H9 (cell line): ENCODE measurements around the gene TEX12. TPM values are rescaled to one million over a fixed set of nuclear protein-coding genes. Genes with fewer than 3 reads are reported as not detected.

ENCODE experiments used
- DNase-seq: peaks from one replicate; pipeline ENCODE4 v3.0.0-alpha.2; 2017
- H2AFZ ChIP-seq: one replicate; pipeline ENCODE4 v1.6.1; 2013; ENCODE audit warnings: mild to moderate bottlenecking, low read length, control low read depth, moderate library complexity
- H2AK5ac ChIP-seq: 2 replicates; pipeline ENCODE4 v1.6.1; 2013; ENCODE audit warnings: low read length, control low read depth, mixed read lengths; ENCODE audit not compliant: insufficient read length
- H2BK120ac ChIP-seq: one replicate; pipeline ENCODE4 v1.6.1; 2013; ENCODE audit warnings: low read depth, mild to moderate bottlenecking, low read length, control low read depth, inconsistent platforms; ENCODE audit not compliant: poor library complexity, severe bottlenecking
- H2BK12ac ChIP-seq: 2 replicates; pipeline ENCODE4 v1.6.1; 2013; ENCODE audit warnings: low read length, control low read depth, mixed read lengths, low read depth; ENCODE audit not compliant: insufficient read length
- H2BK15ac ChIP-seq: 2 replicates; pipeline ENCODE4 v1.6.1; 2013; ENCODE audit warnings: low read depth, low read length, control low read depth
- H2BK20ac ChIP-seq: one replicate; pipeline ENCODE4 v1.6.1; 2013; ENCODE audit warnings: low read depth, mild to moderate bottlenecking, low read length, control low read depth, inconsistent platforms; ENCODE audit not compliant: poor library complexity, severe bottlenecking
- H2BK5ac ChIP-seq: 2 replicates; pipeline ENCODE4 v1.6.1; 2013; ENCODE audit warnings: low read length, control low read depth, mixed read lengths; ENCODE audit not compliant: insufficient read length
- H3K14ac ChIP-seq: 2 replicates; pipeline ENCODE4 v1.6.1; 2013; ENCODE audit warnings: low read length, control low read depth; ENCODE audit not compliant: insufficient read depth
- H3K18ac ChIP-seq: 2 replicates; pipeline ENCODE4 v1.6.1; 2013; ENCODE audit warnings: low read depth, mild to moderate bottlenecking, mixed read lengths, low read length, control low read depth; ENCODE audit not compliant: insufficient read length
- H3K23ac ChIP-seq: 2 replicates; pipeline ENCODE4 v1.6.1; 2013; ENCODE audit warnings: low read length, control low read depth, mixed read lengths, low read depth; ENCODE audit not compliant: insufficient read length
- H3K23me2 ChIP-seq: 2 replicates; pipeline ENCODE4 v1.6.1; 2013; ENCODE audit warnings: low read depth, mild to moderate bottlenecking, mixed read lengths, low read length, control low read depth; ENCODE audit not compliant: insufficient read length, poor library complexity, severe bottlenecking
- H3K27ac ChIP-seq: 2 replicates; pipeline ENCODE4 v1.5.1; 2013; ENCODE audit warnings: low read length, control low read depth, mixed read lengths, low read depth; ENCODE audit not compliant: insufficient read length
- H3K27me3 ChIP-seq: 2 replicates; pipeline ENCODE4 v1.6.1; 2013; ENCODE audit warnings: low read length, control low read depth, inconsistent platforms; ENCODE audit not compliant: insufficient read depth
- H3K4ac ChIP-seq: 2 replicates; pipeline ENCODE4 v1.6.1; 2013; ENCODE audit warnings: low read depth, mild to moderate bottlenecking, control low read depth, inconsistent platforms, low read length, moderate library complexity
- H3K4me1 ChIP-seq: 2 replicates; pipeline ENCODE4 v1.6.1; 2013; ENCODE audit warnings: low read length, control low read depth, inconsistent platforms; ENCODE audit not compliant: insufficient read depth
- H3K4me2 ChIP-seq: 2 replicates; pipeline ENCODE4 v1.6.1; 2013; ENCODE audit warnings: low read length, control low read depth, mixed read lengths; ENCODE audit not compliant: insufficient read length, insufficient read depth
- H3K56ac ChIP-seq: 2 replicates; pipeline ENCODE4 v1.6.1; 2013; ENCODE audit warnings: low read depth, mild to moderate bottlenecking, mixed read lengths, low read length, control low read depth; ENCODE audit not compliant: insufficient read length
- H3K79me1 ChIP-seq: 2 replicates; pipeline ENCODE4 v1.6.1; 2013; ENCODE audit warnings: low read depth, mild to moderate bottlenecking, moderate library complexity, low read length, control low read depth, inconsistent platforms; ENCODE audit not compliant: insufficient read depth, poor library complexity, severe bottlenecking
- H3K79me2 ChIP-seq: 2 replicates; pipeline ENCODE4 v1.6.1; 2013; ENCODE audit warnings: low read length, control low read depth, inconsistent platforms; ENCODE audit not compliant: insufficient read depth
- H3K9ac ChIP-seq: 2 replicates; pipeline ENCODE4 v1.6.1; 2013; ENCODE audit warnings: low read length, control low read depth, mixed read lengths; ENCODE audit not compliant: insufficient read length; ENCODE audit errors: extremely low read depth
- H3K9me3 ChIP-seq: one replicate; pipeline ENCODE4 v1.6.1; 2013; ENCODE audit warnings: low read depth, low read length, inconsistent platforms; ENCODE audit not compliant: control insufficient read depth
- H3T11ph ChIP-seq: one replicate; pipeline ENCODE4 v1.6.1; 2013; ENCODE audit warnings: mild to moderate bottlenecking, low read length, control low read depth, inconsistent platforms
- H4K20me1 ChIP-seq: one replicate; pipeline ENCODE4 v1.6.1; 2013; ENCODE audit not compliant: control insufficient read depth, insufficient read length, insufficient read depth
- H4K5ac ChIP-seq: 2 replicates; pipeline ENCODE4 v1.6.1; 2013; ENCODE audit warnings: low read depth, mild to moderate bottlenecking, mixed read lengths, low read length, control low read depth; ENCODE audit not compliant: insufficient read length
- H4K8ac ChIP-seq: replicated peaks from 2 replicates; pipeline ENCODE4 v1.6.1; 2013; ENCODE audit warnings: low read length, control low read depth, mixed read lengths, low read depth; ENCODE audit not compliant: insufficient read length
- H4K91ac ChIP-seq: 2 replicates; pipeline ENCODE4 v1.6.1; 2013; ENCODE audit warnings: low read depth, mild to moderate bottlenecking, moderate library complexity, mixed read lengths, low read length, control low read depth; ENCODE audit not compliant: insufficient read length
- H3K27ac Mint-ChIP-seq, 3 experiments: 2 replicates in 2 of 3; 3 replicates in 1 of 3; pipeline ENCODE4 v1.8.0; 2020 to 2021; ENCODE audit warnings: mixed read lengths in 3 of 3, mild to moderate bottlenecking in 1 of 3, moderate library complexity in 1 of 3
- H3K27me3 Mint-ChIP-seq: 2 replicates; pipeline ENCODE4 v1.8.0; 2021; ENCODE audit warnings: low read depth, mild to moderate bottlenecking, moderate library complexity, mixed read lengths
- H3K36me3 Mint-ChIP-seq, 3 experiments: 2 replicates in 2 of 3; 3 replicates in 1 of 3; pipeline ENCODE4 v1.8.0; 2020 to 2021; ENCODE audit warnings: low read depth in 3 of 3, mixed read lengths in 3 of 3; ENCODE audit not compliant: insufficient read depth in 1 of 3
- H3K4me1 Mint-ChIP-seq, 2 experiments: 2 replicates each; pipeline ENCODE4 v1.8.0; 2020; ENCODE audit warnings: mixed read lengths in 2 of 2
- H3K4me3 Mint-ChIP-seq, 2 experiments: 2 replicates in 1 of 2; 3 replicates in 1 of 2; pipeline ENCODE4 v1.8.0; 2020 to 2021; ENCODE audit warnings: mild to moderate bottlenecking in 2 of 2, mixed read lengths in 2 of 2, moderate library complexity in 1 of 2
- H3K9me3 Mint-ChIP-seq, 2 experiments: 2 replicates in 1 of 2; 3 replicates in 1 of 2; pipeline ENCODE4 v1.8.0; 2020; ENCODE audit warnings: mild to moderate bottlenecking in 2 of 2, mixed read lengths in 2 of 2, moderate library complexity in 1 of 2
- CTCF ChIP-seq: fragments of 200-600 bp; sonication (generic); conservative IDR thresholded peaks from 3 replicates; pipeline ENCODE4 v1.8.0; 2021; ENCODE audit warnings: antibody characterized with exemption, mild to moderate bottlenecking
- total RNA-seq: library from RNA; stranded (reverse); gene quantifications from 2 replicates; pipeline ENCODE4 v1.2.1, GENCODE V29; 2021

TEX12 gene
- total RNA-seq, 1 experiment from 2014 or later: 0.31 TPM

GRCh38 chr11:112185883-112186282 lies 18.7 kb downstream of the TEX12 start:
- Histone ChIP-seq H2BK15ac (no peak overlapping the region), H3K56ac (no peak overlapping the region), H3K18ac (no peak overlapping the region), H3K27ac (no peak overlapping the region), H3K79me1 (no peaks in the 10 kb centered on the region), H3K4me1 (no peaks in the 10 kb centered on the region; the same call in 1 of the 2 replicates), H4K8ac (no peak overlapping the region), H4K20me1 (no peaks in the 10 kb centered on the region), H3K9me3 (no peaks in the 10 kb centered on the region), H3K4me2 (no peak overlapping the region), H3K23me2 (no peaks in the 10 kb centered on the region), H2BK20ac (no peak overlapping the region), H2AK5ac (no peak overlapping the region), H2BK12ac (no peak overlapping the region), H3K9ac (no peak overlapping the region), H2BK120ac (no peak overlapping the region), H2AFZ (no peak overlapping the region), H2BK5ac (no peak overlapping the region), H3K14ac (no peak overlapping the region), H3K4ac (no peak overlapping the region), H4K5ac (no peak overlapping the region), H3T11ph (no peak overlapping the region), H4K91ac (no peak overlapping the region), H3K79me2 (no peaks in the 10 kb centered on the region), H3K27me3 (no peaks in the 10 kb centered on the region), H3K23ac (no peak overlapping the region)
- TF ChIP-seq CTCF: no peak
- DNase-seq: no peak
- Mint-ChIP-seq H3K27ac (no peak overlapping the region), H3K9me3 (peaks cover 4 to 6% of the 10 kb centered on the region in 2 experiments; a peak in 4 of 5 replicates), H3K27me3 (no peaks in the 10 kb centered on the region; the same call in 1 of the 2 replicates), H3K36me3 (no peaks in the 10 kb centered on the region), H3K4me1 (peaks cover 2 to 3% of the 10 kb centered on the region in 2 experiments; a peak in 1 of 4 replicates), H3K4me3 (no peak overlapping the region)
